Suprapubic skin (tissue), 4 donors: ENCODE results near the gene ADGRE3. TPM values are rescaled to one million over a fixed set of nuclear protein-coding genes. Genes with fewer than 3 reads are reported as not detected.
"Not testable (repeated sequence)": the region's sequence is repeated elsewhere in the genome, so short reads cannot be mapped to it uniquely, and the experiment has no call there.

ENCODE experiments used
- DNase-seq, 2 donors: peaks; one replicate each; pipeline ENCODE4 v3.0.0-alpha.2; 2019; ENCODE audit warnings: low spot score in 2 of 2
- H3K27ac ChIP-seq: fragments of 200-600 bp; sonication (generic); one replicate; pipeline ENCODE4 v1.5.1; 2019
- H3K27me3 ChIP-seq: fragments of 200-600 bp; sonication (generic); one replicate; pipeline ENCODE4 v1.5.1; 2019
- H3K36me3 ChIP-seq: fragments of 200-600 bp; sonication (generic); one replicate; pipeline ENCODE4 v1.5.1; 2019
- H3K4me1 ChIP-seq: fragments of 200-600 bp; sonication (generic); one replicate; pipeline ENCODE4 v1.5.1; 2019
- H3K4me3 ChIP-seq: fragments of 200-600 bp; sonication (generic); one replicate; pipeline ENCODE4 v1.5.1; 2019; ENCODE audit warnings: mild to moderate bottlenecking
- H3K9me3 ChIP-seq: fragments of 200-600 bp; sonication (generic); one replicate; pipeline ENCODE4 v1.5.1; 2019
- EP300 ChIP-seq: sonication (generic); formaldehyde crosslinking; IDR thresholded peaks from one replicate; pipeline ENCODE4 v1.6.1; 2017; ENCODE audit warnings: antibody characterized with exemption
- POLR2A ChIP-seq, 2 donors: fragments of 450-650 bp; IDR thresholded peaks; one replicate each; pipeline ENCODE4 v1.6.1; 2017; ENCODE audit warnings: antibody characterized with exemption in 2 of 2, mild to moderate bottlenecking in 2 of 2, moderate library complexity in 2 of 2
- POLR2AphosphoS5 ChIP-seq, 3 donors: sonication (generic); formaldehyde crosslinking; IDR thresholded peaks; one replicate each; pipeline ENCODE4 v1.6.1; 2017; ENCODE audit warnings: antibody characterized with exemption in 3 of 3
- WGBS: methylation state at CpG from one replicate; pipeline ENCODE4 v1.1.5; 2018; 5-methylcytosine and 5-hydroxymethylcytosine counted together
- total RNA-seq, 4 donors: library from RNA; depleted of rRNA; stranded (reverse); fragments of >200 nt; gene quantifications; one replicate each; pipeline ENCODE4 v1.1.0, GENCODE V29; 2016
- TF ChIP-seq, protein P1 (sequence below), 2 donors: fragments of 200-600 bp in 1 of 2; fragments of 450-650 bp in 1 of 2; sonication (generic) in 1 of 2; IDR thresholded peaks; one replicate each; pipeline ENCODE4 v1.5.1; 2016 to 2019; ENCODE audit warnings: antibody characterized with exemption in 2 of 2, mild to moderate bottlenecking in 1 of 2, moderate library complexity in 1 of 2

The ADGRE3 gene
- total RNA-seq, 4 donors from 2014 or later, result not detected

DNA sequence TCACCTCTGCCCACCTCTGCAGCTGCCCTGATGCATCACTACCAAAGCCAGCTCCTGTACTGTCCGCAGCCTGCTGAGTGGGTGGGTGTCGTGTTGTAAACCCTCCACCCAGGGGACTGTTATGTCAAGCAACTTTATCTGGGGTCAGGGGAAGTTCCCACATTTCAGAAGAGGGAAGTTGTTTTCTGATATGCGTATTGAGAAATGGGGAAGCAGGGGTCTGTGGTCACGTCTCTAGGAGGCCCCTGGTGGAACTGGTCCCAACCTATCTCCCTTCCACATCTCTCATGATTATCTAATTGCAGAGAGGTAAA, 60.6 kb downstream of the ADGRE3 start:
- no peak for TF ChIP-seq POLR2AphosphoS5 (IDR thresholded peaks at IDR 0.05)
- TF ChIP-seq, protein P1, sequence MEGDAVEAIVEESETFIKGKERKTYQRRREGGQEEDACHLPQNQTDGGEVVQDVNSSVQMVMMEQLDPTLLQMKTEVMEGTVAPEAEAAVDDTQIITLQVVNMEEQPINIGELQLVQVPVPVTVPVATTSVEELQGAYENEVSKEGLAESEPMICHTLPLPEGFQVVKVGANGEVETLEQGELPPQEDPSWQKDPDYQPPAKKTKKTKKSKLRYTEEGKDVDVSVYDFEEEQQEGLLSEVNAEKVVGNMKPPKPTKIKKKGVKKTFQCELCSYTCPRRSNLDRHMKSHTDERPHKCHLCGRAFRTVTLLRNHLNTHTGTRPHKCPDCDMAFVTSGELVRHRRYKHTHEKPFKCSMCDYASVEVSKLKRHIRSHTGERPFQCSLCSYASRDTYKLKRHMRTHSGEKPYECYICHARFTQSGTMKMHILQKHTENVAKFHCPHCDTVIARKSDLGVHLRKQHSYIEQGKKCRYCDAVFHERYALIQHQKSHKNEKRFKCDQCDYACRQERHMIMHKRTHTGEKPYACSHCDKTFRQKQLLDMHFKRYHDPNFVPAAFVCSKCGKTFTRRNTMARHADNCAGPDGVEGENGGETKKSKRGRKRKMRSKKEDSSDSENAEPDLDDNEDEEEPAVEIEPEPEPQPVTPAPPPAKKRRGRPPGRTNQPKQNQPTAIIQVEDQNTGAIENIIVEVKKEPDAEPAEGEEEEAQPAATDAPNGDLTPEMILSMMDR (IDR thresholded peaks at IDR 0.05), result no peak
- TF ChIP-seq POLR2A (IDR thresholded peaks at IDR 0.05), result no peak
- TF ChIP-seq EP300, result no peak
- 74% methylated on average over 4 of the region's 4 CpGs for WGBS
- H3K9me3 ChIP-seq, result no peaks in the 10 kb centered on the region
- H3K4me1 ChIP-seq, result no peaks in the 10 kb centered on the region
- H3K4me3 ChIP-seq, result no peak overlapping the region
- no peaks in the 10 kb centered on the region for H3K36me3 ChIP-seq
- H3K27ac ChIP-seq, result no peak overlapping the region
- no peaks in the 10 kb centered on the region for H3K27me3 ChIP-seq
- DNase-seq, result no peak

DNA sequence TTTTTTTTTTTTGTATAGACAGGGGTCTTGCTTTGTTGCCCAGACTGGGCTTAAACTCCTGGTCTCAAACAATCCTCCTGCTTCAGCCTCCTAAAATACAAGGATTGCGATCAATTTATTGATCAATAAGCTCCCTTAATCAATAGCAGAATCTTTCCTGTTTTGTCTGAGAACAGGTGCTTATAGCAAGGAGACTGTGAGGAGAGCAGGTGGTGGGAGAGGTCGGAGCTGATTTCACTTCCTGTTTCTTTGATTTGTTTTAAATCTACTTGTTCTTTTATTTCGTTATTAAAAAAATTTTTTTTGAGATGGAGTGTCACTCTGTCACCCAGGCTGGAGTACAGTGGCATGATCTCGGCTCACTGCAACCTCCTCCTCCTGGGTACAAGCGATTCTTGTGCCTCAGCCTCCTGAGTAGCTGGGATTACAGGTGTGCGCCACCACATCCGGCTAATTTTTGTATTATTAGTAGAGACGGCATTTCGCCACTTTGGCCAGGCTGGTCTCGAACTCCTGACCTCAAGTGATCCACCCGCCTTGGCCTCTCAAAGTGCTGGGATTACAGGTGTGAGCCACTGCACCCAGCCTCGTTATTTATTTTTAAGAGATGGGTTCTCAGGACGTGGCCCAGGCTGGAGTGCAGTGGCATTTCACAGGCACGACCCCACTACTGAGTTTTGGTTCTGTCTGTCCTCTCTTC, 61.1 kb downstream of the ADGRE3 start:
- WGBS, result 82% methylated on average over 14 of the region's 14 CpGs
- not testable (repeated sequence) for DNase-seq, H3K4me1 ChIP-seq, H3K27ac ChIP-seq, H3K27me3 ChIP-seq, H3K9me3 ChIP-seq, H3K4me3 ChIP-seq, H3K36me3 ChIP-seq

DNA sequence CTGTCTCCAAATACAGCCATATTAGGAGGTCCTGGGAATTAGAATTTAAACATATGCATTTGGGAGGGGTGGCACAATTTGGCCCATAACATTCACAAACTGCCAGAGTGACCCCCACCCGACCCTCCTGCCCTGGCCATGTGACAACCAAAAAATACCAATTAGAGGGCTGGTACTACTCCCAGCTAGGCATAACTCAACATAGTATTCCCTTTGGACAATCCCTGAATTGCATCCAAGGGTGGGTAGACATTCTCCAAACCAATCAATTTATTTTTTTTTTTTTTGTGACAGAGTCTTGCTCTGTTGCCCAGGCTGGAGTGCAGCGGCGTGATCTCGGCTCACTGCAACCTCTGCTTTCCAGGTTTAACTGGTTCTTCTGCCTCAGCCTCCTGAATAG, 62.0 kb downstream of the ADGRE3 start:
- DNase-seq, result no peak
- 76% methylated on average over 4 of the region's 4 CpGs for WGBS
- no peak overlapping the region for H3K27ac ChIP-seq
- H3K4me3 ChIP-seq, result no peak overlapping the region
- no peaks in the 10 kb centered on the region for H3K36me3 ChIP-seq
- H3K4me1 ChIP-seq, result no peaks in the 10 kb centered on the region
- no peaks in the 10 kb centered on the region for H3K9me3 ChIP-seq
- TF ChIP-seq POLR2AphosphoS5 (IDR thresholded peaks at IDR 0.05), result no peak
- TF ChIP-seq, protein P1 (IDR thresholded peaks at IDR 0.05), result no peak
- no peak for TF ChIP-seq EP300
- TF ChIP-seq POLR2A (IDR thresholded peaks at IDR 0.05), result no peak
- no peaks in the 10 kb centered on the region for H3K27me3 ChIP-seq

DNA sequence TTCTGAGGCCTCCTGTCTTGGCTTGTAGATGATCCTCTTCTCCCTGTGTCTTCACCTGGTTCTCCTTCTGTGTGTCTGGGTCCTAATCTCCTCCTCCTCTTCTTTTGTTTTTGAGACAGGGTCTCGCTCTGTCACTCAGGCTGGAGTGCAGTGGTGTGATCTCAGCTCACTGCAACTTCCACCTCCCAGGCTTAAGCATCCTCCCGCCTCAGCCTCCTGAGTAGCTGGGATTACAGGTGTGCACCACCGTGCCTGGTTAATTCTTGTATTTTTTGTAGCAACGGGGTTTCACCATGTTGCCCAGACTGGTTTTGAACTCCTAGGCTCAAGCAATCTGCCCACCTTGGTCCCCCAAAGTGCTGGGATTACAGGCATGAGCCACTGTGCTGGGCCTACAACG, 62.4 kb downstream of the ADGRE3 start:
- H3K27me3 ChIP-seq, H3K27ac ChIP-seq, DNase-seq, H3K36me3 ChIP-seq, H3K4me1 ChIP-seq, H3K4me3 ChIP-seq, H3K9me3 ChIP-seq: not testable (repeated sequence)
- WGBS, result 96% methylated on average over 5 of the region's 5 CpGs

DNA sequence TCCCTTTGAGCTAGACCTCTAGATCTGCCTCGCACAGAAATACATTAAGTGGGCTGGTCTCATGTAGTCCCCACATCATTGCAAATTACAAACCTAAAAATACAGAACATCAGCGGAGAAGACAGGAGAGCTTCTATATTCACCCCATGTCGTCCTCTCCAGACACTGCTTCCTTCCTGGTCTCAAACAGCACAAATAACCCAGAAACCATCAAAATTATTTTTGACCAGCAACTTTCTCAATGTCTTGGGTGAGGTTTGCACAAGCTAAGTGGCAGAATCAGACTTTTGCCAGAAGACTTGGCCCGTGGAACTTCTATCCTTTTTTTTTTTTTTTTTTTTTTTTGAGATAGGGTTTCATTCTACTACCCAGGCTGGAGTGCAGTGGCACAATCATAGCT, 63.6 kb downstream of the ADGRE3 start:
- no peak for DNase-seq
- no peak for TF ChIP-seq EP300
- TF ChIP-seq, protein P1 (IDR thresholded peaks at IDR 0.05), result no peak
- TF ChIP-seq POLR2AphosphoS5 (IDR thresholded peaks at IDR 0.05), result no peak
- no peak for TF ChIP-seq POLR2A (IDR thresholded peaks at IDR 0.05)
- no peaks in the 10 kb centered on the region for H3K27me3 ChIP-seq
- H3K4me1 ChIP-seq, result no peaks in the 10 kb centered on the region
- no peak overlapping the region for H3K4me3 ChIP-seq
- no peaks in the 10 kb centered on the region for H3K36me3 ChIP-seq
- WGBS, result 67% methylated on average over 4 of the region's 4 CpGs
- H3K27ac ChIP-seq, result no peak overlapping the region
- H3K9me3 ChIP-seq, result no peaks in the 10 kb centered on the region

DNA sequence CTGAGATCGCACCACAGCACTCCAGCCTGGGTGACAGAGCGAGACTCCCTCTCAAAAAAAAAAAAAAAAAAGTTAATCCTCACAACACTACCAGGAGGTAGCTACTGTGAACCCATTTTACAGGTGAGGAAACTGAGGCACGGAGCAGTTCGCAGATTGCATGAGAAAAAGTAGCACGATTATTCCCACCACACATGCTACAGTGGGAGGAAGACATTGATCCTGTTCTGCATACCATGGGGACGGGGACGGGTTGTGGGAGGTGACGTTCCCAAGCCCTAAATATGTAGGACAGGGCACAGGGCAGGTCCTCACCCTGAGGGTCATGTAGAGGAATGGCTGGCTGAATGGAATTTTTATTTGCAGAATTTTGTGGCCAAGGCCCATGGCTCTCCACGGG, 68.0 kb downstream of the ADGRE3 start:
- no peaks in the 10 kb centered on the region for H3K27me3 ChIP-seq
- no peak overlapping the region for H3K4me3 ChIP-seq
- no peak for DNase-seq
- no peaks in the 10 kb centered on the region for H3K36me3 ChIP-seq
- H3K9me3 ChIP-seq, result no peaks in the 10 kb centered on the region
- TF ChIP-seq, protein P1 (IDR thresholded peaks at IDR 0.05), result no peak
- TF ChIP-seq EP300 (no peak), POLR2AphosphoS5 (IDR thresholded peaks at IDR 0.05) (no peak), POLR2A (IDR thresholded peaks at IDR 0.05) (no peak)
- 78% methylated on average over 8 of the region's 9 CpGs for WGBS
- no peaks in the 10 kb centered on the region for H3K4me1 ChIP-seq
- no peak overlapping the region for H3K27ac ChIP-seq
